ENCODE data around the gene LRRD1.

- TF ChIP-seq MEF2A (IDR thresholded peaks at IDR 0.05; ENCODE audit: control insufficient read depth, low read depth, low read length) (no peak), CBFB (CRISPR knock-in tag; IDR thresholded peaks at IDR 0.05) (no peak), PHF8 (IDR thresholded peaks at IDR 0.05; ENCODE audit: borderline replicate concordance, low read length) (no peak), CBX2 (IDR thresholded peaks at IDR 0.05; ENCODE audit: insufficient read depth, low read length, poor library complexity, severe bottlenecking) (no peak), KLF16 (IDR thresholded peaks at IDR 0.05) (no peak), FOSL1 (tag; conservative IDR thresholded peaks at IDR 0.05) (no peak), RAD21 (CRISPR knock-in tag; conservative IDR thresholded peaks at IDR 0.05 in 1 of 2, IDR thresholded peaks at IDR 0.05 in 1 of 2) (no peak), ZNF263 (CRISPR knock-in tag; IDR thresholded peaks at IDR 0.05; ENCODE audit: borderline replicate concordance) (no peak), HMGXB4 (CRISPR knock-in tag; IDR thresholded peaks at IDR 0.05) (no peak), TRIM28 (IDR thresholded peaks at IDR 0.05) (no peak), POLR2A (conservative IDR thresholded peaks at IDR 0.05) (no peak), JUNB (CRISPR knock-in tag; conservative IDR thresholded peaks at IDR 0.05) (no peak), SAFB2 (IDR thresholded peaks at IDR 0.05; ENCODE audit: borderline replicate concordance, low read depth, low read length, severe bottlenecking) (no peak), PTTG1 (tag; IDR thresholded peaks at IDR 0.05; ENCODE audit: low read depth) (no peak)
These were observed 59.7 kb downstream of the LRRD1 start for GRCh38 chr7:92119213-92119759.

Measured in K562 (cell line).